Activated CD4-positive, CD25-positive, alpha-beta regulatory T cell treated with anti-CD3 and anti-CD28 coated beads, Interleukin-2, amount 50 U/mL, for 24 hours (primary cell): Measurements from ENCODE around the gene ATP7B.
A peak's percentile ranks its signal among the peaks of the same experiment; 100 is the strongest.

Experiments used
- ATAC-seq, 2 donors: fragments of 150-1000 bp; cut with Tn5 transposase; one replicate each; pipeline ENCODE4 v1.10.0; 2021; ENCODE audit warnings: mild to moderate bottlenecking in 1 of 2, moderate library complexity in 1 of 2

Gene ATP7B

GRCh38 chr13:51919531-51919930 is 91.7 kb downstream of the ATP7B start:
- no peak for ATAC-seq

GRCh38 chr13:51916962-51917361 is 94.3 kb downstream of the ATP7B start:
- no peak for ATAC-seq

GRCh38 chr13:51916051-51916818 is 95.0 kb downstream of the ATP7B start:
- ATAC-seq, result no peak

DNA sequence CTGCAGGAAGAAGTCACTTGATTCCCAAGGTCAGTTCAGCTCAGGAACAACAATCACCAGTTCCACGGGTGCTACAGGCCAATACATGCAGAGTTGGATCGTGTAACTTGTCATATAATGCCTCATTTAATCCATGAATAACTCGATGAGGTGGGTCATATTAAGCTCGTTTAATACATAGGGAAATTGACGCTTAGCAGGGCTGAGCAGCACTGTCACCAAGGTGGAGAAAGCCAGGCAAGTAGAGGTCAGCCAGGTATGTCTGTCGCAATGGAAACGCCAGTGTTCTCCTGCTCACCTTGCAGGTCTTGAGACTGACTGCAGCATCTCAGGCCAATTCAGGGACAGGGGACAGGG is 97.1 kb downstream of the ATP7B start:
- ATAC-seq, result no peak

GRCh38 chr13:51913421-51914136 is 97.7 kb downstream of the ATP7B start:
- ATAC-seq, result no peak

DNA sequence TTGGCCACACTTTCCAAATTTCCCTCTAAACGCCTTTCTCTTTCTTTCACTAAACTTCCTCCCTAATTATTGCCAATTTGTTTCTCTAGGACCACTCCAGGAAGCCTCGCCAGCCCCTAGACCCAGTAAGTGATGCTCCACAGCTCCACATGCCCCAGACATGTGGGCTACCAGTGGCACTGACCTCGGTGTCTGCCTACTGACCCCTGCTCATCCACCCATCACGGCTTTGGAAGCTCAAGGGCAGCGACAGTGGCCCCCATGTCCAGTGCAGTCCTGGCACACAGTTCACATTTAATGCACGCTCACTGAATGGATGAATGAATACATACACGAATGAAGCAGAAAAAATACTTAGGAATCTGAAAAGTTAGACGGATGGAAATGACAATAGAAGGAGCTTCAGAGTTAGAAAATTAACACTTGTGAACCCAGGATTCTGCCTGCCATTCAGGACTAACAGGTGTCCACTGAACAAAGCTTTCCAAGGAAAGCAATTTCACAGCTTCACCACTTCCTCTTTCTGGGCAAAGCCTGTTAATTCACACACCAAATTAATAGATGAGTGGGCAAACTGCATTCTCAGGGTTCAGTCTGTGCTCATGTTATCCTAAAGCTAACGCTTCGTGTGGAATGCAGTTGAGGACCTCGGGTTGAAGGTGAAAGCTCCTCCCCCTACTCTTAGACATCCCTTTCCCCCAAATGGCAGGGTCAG is 98.6 kb downstream of the ATP7B start:
- ATAC-seq, result no peak

DNA sequence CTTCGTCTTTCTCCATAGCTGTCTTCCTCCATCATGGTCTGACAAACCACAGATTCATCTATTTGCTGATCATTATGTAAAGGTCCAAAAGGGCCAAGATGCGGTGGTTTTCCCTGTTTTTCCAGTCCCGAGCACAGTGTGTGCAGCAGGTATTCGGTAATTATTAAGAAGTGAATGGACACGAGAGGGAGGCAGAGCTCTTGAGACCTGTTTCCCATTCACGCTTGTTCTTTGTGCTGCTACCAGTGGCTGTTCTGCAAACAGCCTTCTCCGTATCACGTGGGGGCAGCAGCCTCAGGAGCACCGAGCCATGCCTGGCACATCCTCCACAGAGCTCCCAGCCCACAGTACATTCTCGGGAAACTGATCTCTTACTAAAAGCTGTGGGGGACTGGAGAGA is 99.2 kb downstream of the ATP7B start:
- ATAC-seq, result no peak

DNA sequence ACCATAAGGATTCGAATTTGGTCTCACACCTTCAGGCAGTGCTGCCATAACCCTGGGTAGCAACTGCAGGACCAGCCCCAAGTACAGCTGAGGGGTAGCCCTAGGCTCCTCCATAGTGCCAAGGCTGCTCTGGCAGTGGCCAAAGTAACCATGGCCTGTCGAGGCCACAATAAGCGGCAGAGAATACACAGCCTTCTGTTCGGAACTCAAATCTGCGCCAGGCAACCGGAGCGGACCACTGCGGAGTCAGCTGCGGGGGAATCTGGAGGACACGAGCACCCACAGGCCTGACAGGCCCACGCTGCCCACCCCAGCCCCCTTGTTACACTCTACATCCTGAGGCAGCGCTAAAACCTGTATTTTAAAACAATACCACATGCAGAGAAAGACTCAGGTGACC is 100.7 kb downstream of the ATP7B start:
- no peak for ATAC-seq

DNA sequence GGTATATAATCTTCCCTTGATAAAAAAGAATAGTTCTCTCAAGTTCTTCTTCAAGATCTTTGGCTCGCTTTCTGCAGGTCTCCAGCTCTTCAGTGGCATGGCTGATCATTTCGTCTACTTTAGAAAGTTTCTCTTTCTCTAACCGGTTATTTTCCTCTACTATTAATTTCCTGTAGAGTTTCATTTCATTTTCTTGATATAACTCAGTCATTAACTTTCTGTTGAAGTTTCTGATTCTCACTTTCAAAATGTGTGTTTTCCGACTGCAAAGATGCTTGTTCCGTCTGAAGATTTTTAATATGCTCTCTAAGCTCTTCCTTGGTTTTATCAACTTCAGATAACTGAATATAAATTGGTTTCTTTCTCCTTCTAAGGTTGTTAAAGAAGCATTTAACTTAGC is 102.0 kb downstream of the ATP7B start:
- peak in 1 of 2 donors; percentile 21 for ATAC-seq

DNA sequence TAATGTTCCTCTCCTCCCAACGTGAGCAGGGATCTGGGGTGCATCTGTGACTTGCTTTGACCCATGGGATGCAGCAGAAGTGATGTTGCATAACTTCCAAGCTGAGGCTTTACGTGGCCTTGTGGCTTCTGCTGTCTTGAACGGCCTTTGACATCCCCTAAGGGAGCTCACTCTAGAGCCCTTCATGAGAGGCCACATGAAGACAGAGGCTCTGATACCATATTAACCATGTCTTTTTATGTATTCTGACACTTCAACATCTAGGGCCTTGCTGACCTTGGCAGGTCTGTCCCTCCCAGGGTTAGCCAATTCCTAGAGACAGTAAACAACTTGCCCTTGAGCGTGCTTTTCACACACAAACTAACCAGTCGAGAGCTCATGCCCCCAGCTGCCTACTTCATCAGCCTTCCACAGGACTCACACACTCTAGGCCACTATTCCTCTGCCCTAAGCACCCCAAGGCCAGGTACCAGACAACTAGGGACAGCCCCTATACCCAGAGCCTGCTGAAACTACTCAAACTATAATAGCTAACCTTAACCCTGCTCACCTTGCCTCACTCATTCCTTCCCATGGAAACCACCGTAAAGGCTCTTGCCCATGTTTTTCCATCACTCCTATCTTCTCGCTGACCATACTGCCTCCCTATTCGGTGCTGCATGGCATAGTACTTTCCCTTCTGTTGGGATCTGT is 104.1 kb downstream of the ATP7B start:
- ATAC-seq, result no peak

GRCh38 chr13:51906581-51906980 is 104.7 kb downstream of the ATP7B start:
- ATAC-seq, result no peak

- ATAC-seq, result peak in 1 of 2 donors; percentile 26
Observed at GRCh38 chr13:51905787-51906186, 105.5 kb downstream of the ATP7B start.

- no peak for ATAC-seq
Observed at GRCh38 chr13:51902776-51903175, 108.5 kb downstream of the ATP7B start.

- ATAC-seq, result no peak
Observed at GRCh38 chr13:51900471-51900870, 110.8 kb downstream of the ATP7B start.

DNA sequence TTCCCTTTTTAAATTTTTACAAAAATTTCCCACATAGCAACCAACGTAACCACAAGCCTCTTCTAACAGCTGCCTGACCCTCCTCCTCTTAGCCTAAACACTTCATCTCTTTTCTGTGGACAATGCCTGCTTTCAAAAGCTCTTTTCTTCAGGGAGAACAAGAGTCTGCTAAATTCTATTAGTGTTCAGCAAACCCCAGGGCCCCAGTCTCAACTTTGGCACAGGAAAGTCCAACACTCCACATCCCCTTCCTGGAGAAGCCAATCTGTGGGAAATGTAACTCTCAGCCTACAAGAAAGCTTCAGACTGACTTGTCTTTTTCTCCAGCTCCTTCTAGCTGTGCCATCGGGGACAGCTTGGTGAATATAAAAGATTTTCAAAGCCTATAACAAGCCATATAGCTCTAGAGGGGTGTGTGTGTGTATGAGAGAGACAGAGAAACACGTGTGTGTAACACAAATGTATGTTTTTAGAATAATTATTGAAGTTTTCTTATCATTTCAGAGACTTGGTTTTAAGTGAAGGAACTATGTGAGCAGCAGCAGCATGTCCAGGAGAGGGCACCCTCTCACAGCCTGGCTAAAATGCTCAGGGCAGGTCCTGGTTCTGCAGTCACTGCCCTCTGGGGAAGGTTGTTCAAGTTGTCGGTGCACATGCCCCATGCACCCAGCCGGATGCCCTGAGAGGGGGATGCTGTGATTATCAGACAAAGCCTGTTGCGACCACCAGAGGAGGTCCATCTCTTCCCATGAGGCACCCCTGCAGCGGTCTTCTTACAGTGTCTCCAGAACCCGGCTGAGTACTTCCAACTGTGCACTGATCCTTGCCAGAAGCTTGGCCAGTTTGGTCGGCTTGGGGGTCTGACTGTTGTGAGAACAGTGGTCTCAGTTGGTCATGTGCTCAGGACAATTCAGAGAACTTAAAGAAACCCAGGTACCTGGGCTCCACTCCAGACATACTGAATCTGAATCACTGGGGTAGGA is 115.1 kb downstream of the ATP7B start:
- ATAC-seq, result peak; percentile 44 to 58

DNA sequence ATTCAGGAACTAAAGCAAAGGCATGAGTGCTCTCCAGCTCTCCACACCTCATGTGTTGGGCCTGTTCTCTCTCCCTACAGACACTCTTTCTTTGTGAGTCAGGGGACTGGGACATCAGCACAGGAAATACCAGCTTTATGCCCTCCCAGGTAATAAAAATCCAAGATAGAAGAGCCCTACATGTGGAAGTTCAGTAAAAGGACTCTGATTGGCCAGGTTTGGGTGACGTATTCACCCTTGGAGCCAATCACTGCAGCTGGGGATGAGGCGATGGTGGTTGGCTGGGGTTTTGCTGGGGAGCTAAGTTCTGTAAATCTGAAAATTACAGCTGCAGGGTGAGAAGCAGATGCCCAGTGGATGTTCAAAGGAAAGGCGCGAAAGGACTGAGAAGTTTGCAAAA is 117.0 kb downstream of the ATP7B start:
- ATAC-seq, result no peak

- ATAC-seq, result no peak
Observed at GRCh38 chr13:51892657-51893056, 118.6 kb downstream of the ATP7B start.

GRCh38 chr13:51887468-51887867 is 123.8 kb downstream of the ATP7B start:
- ATAC-seq, result no peak

DNA sequence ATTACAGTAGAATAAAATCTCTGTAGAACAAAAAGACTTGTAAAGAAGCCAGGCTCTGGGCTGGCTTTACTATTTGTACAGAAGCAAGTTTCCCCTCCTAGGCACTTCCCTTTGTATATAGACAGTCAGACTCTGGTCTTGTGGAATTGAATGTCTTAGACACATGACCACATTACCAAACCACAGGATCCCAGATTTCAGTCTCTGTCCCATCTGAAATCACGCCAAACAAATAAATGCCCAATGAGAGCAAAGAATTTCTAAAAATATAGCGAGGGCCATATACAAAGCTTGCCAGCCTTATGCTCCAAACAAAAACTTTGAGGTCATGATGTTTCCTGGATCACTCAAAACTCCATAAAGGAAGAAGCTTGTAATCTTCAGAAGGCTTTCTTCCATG is 125.6 kb downstream of the ATP7B start:
- no peak for ATAC-seq

DNA sequence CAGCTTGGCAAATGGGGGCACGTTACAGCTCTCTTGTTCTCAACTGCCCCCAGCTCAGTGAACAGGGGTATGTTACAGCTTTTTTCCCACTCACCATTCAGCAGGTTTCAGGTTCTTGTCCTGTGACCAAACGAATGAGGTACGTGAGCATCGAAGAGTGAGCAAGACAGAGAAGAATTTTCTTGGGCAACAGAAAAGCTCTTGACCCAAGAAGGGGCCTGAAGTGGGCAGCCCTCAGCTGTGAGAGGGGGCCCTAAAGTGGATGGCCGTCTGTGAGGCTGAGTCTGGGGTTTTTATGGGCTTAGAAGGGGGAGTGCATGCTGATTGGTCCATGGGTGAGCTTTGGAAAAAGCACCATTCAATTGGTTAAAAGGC is 128.0 kb downstream of the ATP7B start:
- no peak for ATAC-seq
